Suppressor macrophage treated with lipopolysaccharide for 1 hour (primary cell): ENCODE data around the gene IL6R.

Experiments
- DNase-seq, 3 donors: peaks; one replicate each; pipeline ENCODE4 v3.0.0-alpha.2; 2020 to 2022

The IL6R gene

GRCh38 chr1:154427173-154428139, 22.3 kb downstream of the IL6R start:
- no peak for DNase-seq

GRCh38 chr1:154429118-154429517, 24.0 kb downstream of the IL6R start:
- no peak for DNase-seq

- no peak for DNase-seq
These were observed 24.9 kb downstream of the IL6R start for GRCh38 chr1:154429841-154430611.

- DNase-seq, result no peak
These were observed 25.8 kb downstream of the IL6R start for GRCh38 chr1:154430903-154431302.

- DNase-seq, result peak; percentile 95 to 100 (median 98)
These were observed 26.6 kb downstream of the IL6R start for GRCh38 chr1:154431586-154432373.

GRCh38 chr1:154433161-154433764, 28.1 kb downstream of the IL6R start:
- peak; percentile 43 to 54 (median 48) for DNase-seq

GRCh38 chr1:154434346-154435085, 29.4 kb downstream of the IL6R start:
- no peak for DNase-seq

- peak in 2 of 3 donors; percentile 45 to 64 for DNase-seq
These were observed 30.6 kb downstream of the IL6R start for GRCh38 chr1:154435599-154436200.

- DNase-seq, result no peak
These were observed 31.3 kb downstream of the IL6R start for GRCh38 chr1:154436433-154436832.

- DNase-seq, result peak; percentile 60 to 85 (median 79)
These were observed 35.1 kb downstream of the IL6R start for GRCh38 chr1:154440036-154440804.

GRCh38 chr1:154441241-154441888, 36.2 kb downstream of the IL6R start:
- no peak for DNase-seq

- DNase-seq, result peak; percentile 47 to 57 (median 53)
These were observed 37.0 kb downstream of the IL6R start for GRCh38 chr1:154442006-154442740.

- DNase-seq, result no peak
These were observed 38.3 kb downstream of the IL6R start for GRCh38 chr1:154443274-154444013.

GRCh38 chr1:154445040-154445472, 39.9 kb downstream of the IL6R start:
- DNase-seq, result no peak

GRCh38 chr1:154446292-154446691, 41.1 kb downstream of the IL6R start:
- DNase-seq, result no peak

- DNase-seq, result no peak
These were observed 41.6 kb downstream of the IL6R start for GRCh38 chr1:154446789-154447188.

GRCh38 chr1:154448331-154448811, 43.2 kb downstream of the IL6R start:
- DNase-seq, result no peak

GRCh38 chr1:154453161-154453560, 48.0 kb downstream of the IL6R start:
- peak in 2 of 3 donors; percentile 41 to 49 for DNase-seq
